OCI-LY1 (cell line): ENCODE data around the gene OR10V1.
"Not testable (repeated sequence)": the region's sequence is repeated elsewhere in the genome, so short reads cannot be mapped to it uniquely, and the experiment has no call there.

ENCODE experiments used
- EZH2 ChIP-seq: fragments of 200-600 bp; sonication (generic), shearing (Covaris generic); IDR thresholded peaks from 2 replicates; pipeline ENCODE4 v1.8.0; 2017; ENCODE audit warnings: borderline replicate concordance, mixed run types, mild to moderate bottlenecking, antibody characterized with exemption, low read length, moderate library complexity, mixed read lengths
- TF ChIP-seq, protein P1 (sequence below): fragments of 200-600 bp; sonication (generic), shearing (Covaris generic); IDR thresholded peaks from 2 replicates; pipeline ENCODE4 v1.5.1; 2017; ENCODE audit warnings: mild to moderate bottlenecking, antibody characterized with exemption, low read length, moderate library complexity, mixed read lengths

GRCh38 chr11:59703515-59703914 lies 10.1 kb downstream of the OR10V1 start:
- TF ChIP-seq, protein P1, sequence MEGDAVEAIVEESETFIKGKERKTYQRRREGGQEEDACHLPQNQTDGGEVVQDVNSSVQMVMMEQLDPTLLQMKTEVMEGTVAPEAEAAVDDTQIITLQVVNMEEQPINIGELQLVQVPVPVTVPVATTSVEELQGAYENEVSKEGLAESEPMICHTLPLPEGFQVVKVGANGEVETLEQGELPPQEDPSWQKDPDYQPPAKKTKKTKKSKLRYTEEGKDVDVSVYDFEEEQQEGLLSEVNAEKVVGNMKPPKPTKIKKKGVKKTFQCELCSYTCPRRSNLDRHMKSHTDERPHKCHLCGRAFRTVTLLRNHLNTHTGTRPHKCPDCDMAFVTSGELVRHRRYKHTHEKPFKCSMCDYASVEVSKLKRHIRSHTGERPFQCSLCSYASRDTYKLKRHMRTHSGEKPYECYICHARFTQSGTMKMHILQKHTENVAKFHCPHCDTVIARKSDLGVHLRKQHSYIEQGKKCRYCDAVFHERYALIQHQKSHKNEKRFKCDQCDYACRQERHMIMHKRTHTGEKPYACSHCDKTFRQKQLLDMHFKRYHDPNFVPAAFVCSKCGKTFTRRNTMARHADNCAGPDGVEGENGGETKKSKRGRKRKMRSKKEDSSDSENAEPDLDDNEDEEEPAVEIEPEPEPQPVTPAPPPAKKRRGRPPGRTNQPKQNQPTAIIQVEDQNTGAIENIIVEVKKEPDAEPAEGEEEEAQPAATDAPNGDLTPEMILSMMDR: not testable (repeated sequence)
- TF ChIP-seq EZH2: not testable (repeated sequence)
